Stomach (tissue), 4 donors: ENCODE results near the gene HSDL2.

Experiments used
- CTCF ChIP-seq, 7 experiments: fragments of 450-650 bp in 4 of 7; fragments of 200-600 bp in 3 of 7; sonication (generic) in 3 of 7; IDR thresholded peaks; one replicate each; pipeline ENCODE4 v1.5.1; 2016 to 2019; ENCODE audit warnings: antibody characterized with exemption in 7 of 7, control low read depth in 2 of 7, mild to moderate bottlenecking in 1 of 7
- POLR2A ChIP-seq, 4 donors: fragments of 450-650 bp; IDR thresholded peaks; one replicate each; pipeline ENCODE4 v1.6.1; 2016; ENCODE audit warnings: antibody characterized with exemption in 4 of 4, control low read depth in 2 of 4, mild to moderate bottlenecking in 1 of 4, moderate library complexity in 1 of 4
- POLR2AphosphoS5 ChIP-seq, 3 donors: sonication (generic); formaldehyde crosslinking; IDR thresholded peaks; one replicate each; pipeline ENCODE4 v1.6.1; 2016; ENCODE audit warnings: antibody characterized with exemption in 3 of 3

GRCh38 chr9:112465352-112465751 lies 85.4 kb downstream of the HSDL2 start:
- no peak for TF ChIP-seq CTCF (IDR thresholded peaks at IDR 0.05)
- TF ChIP-seq POLR2A (IDR thresholded peaks at IDR 0.05), result no peak
- no peak for TF ChIP-seq POLR2AphosphoS5 (IDR thresholded peaks at IDR 0.05)
